Spinal cord (tissue), 10 donors: ENCODE results near the gene ATAD1. TPM values are rescaled to one million over a fixed set of nuclear protein-coding genes. Genes with fewer than 3 reads are reported as not detected.
"Not testable (repeated sequence)": the region's sequence is repeated elsewhere in the genome, so short reads cannot be mapped to it uniquely, and the experiment has no call there.

ENCODE experiments used
- DNase-seq, 6 donors: peaks; one replicate each; pipeline versions ENCODE4 v3.0.0 to v3.0.0-alpha.2; 2013 to 2015; ENCODE audit warnings: low spot score in 6 of 6, low read depth in 4 of 6
- H3K27ac ChIP-seq: one replicate; pipeline ENCODE4 v1.5.1; 2013; ENCODE audit warnings: low read depth, low read length, control low read depth
- H3K27me3 ChIP-seq: one replicate; pipeline ENCODE4 v1.6.1; 2013; ENCODE audit warnings: low read length; ENCODE audit not compliant: control insufficient read depth, insufficient read depth
- H3K36me3 ChIP-seq: one replicate; pipeline ENCODE4 v1.6.1; 2013; ENCODE audit warnings: low read length; ENCODE audit not compliant: control insufficient read depth, insufficient read depth
- H3K4me1 ChIP-seq: one replicate; pipeline ENCODE4 v1.6.1; 2013; ENCODE audit warnings: low read length; ENCODE audit not compliant: control insufficient read depth, insufficient read depth
- H3K4me3 ChIP-seq: one replicate; pipeline ENCODE4 v1.5.1; 2013; ENCODE audit warnings: low read depth, low read length, control low read depth
- H3K9me3 ChIP-seq: one replicate; pipeline ENCODE4 v1.6.1; 2013; ENCODE audit warnings: low read length; ENCODE audit not compliant: control insufficient read depth, insufficient read depth
- WGBS: methylation state at CpG from one replicate; pipeline ENCODE4 v1.1.5; 2013; ENCODE audit warnings: missing lambda C conversion rate; ENCODE audit not compliant: insufficient coverage; 5-methylcytosine and 5-hydroxymethylcytosine counted together
- polyA plus RNA-seq, 2 donors: library from polyadenylated mRNA; unstranded; fragments of 120-200 nt; gene quantifications; one replicate each; pipeline ENCODE4 v1.2.1, GENCODE V29; 2013; ENCODE audit not compliant: insufficient read length in 2 of 2
- total RNA-seq, 2 donors: library from RNA; depleted of rRNA in 1 of 2; stranded (reverse); fragments of 120-200 nt in 1 of 2; fragments of >200 nt in 1 of 2; gene quantifications; one replicate each; pipeline versions ENCODE4 v1.2.3 to v1.2.4, GENCODE V29; 2013 to 2014
- donor health status: healthy.

ATAD1 gene
- total and polyA plus RNA-seq, 4 donors, result 52.7 to 91.5 (median 60.7) TPM

GRCh38 chr10:87861953-87862678 lies 44.1 kb upstream of the ATAD1 start:
- Histone ChIP-seq H3K4me1 (peaks cover 11% of the 10 kb centered on the region), H3K4me3 (peak overlapping the region; percentile 99), H3K36me3 (no peaks in the 10 kb centered on the region), H3K9me3 (no peaks in the 10 kb centered on the region), H3K27ac (peak overlapping the region; percentile 99), H3K27me3 (no peaks in the 10 kb centered on the region)
- DNase-seq, result peak; percentile 93 to 99 (median 96)
- WGBS, result 0% methylated on average over 57 of the region's 57 CpGs

- peak overlapping the region; percentile 99 for H3K27ac ChIP-seq
- DNase-seq, result peak in 1 of 6 donors; percentile 61
- H3K27me3 ChIP-seq, result no peaks in the 10 kb centered on the region
- peak overlapping the region; percentile 99 for H3K4me3 ChIP-seq
- no peaks in the 10 kb centered on the region for H3K36me3 ChIP-seq
- 6% methylated on average over 16 of the region's 16 CpGs for WGBS
- no peaks in the 10 kb centered on the region for H3K9me3 ChIP-seq
- H3K4me1 ChIP-seq, result peaks cover 11% of the 10 kb centered on the region
Observed at GRCh38 chr10:87861566-87861952, 43.5 kb upstream of the ATAD1 start.

- H3K27me3 ChIP-seq, result no peaks in the 10 kb centered on the region
- 85% methylated on average over 3 of the region's 4 CpGs for WGBS
- H3K9me3 ChIP-seq, result no peaks in the 10 kb centered on the region
- DNase-seq, result no peak
- peaks cover 11% of the 10 kb centered on the region for H3K4me1 ChIP-seq
- H3K27ac ChIP-seq, result peak overlapping the region; percentile 99
- H3K4me3 ChIP-seq, result no peak overlapping the region
- no peaks in the 10 kb centered on the region for H3K36me3 ChIP-seq
Observed at GRCh38 chr10:87860816-87861403, 42.9 kb upstream of the ATAD1 start.

GRCh38 chr10:87860156-87860795 lies 42.2 kb upstream of the ATAD1 start:
- peaks cover 11% of the 10 kb centered on the region for H3K4me1 ChIP-seq
- H3K9me3 ChIP-seq, result no peaks in the 10 kb centered on the region
- no peaks in the 10 kb centered on the region for H3K27me3 ChIP-seq
- no peak overlapping the region for H3K27ac ChIP-seq
- H3K36me3 ChIP-seq, result no peaks in the 10 kb centered on the region
- WGBS, result 64% methylated on average over 1 of the region's 3 CpGs
- DNase-seq, result peak in 3 of 6 donors; percentile 31 to 86 (median 65)
- no peak overlapping the region for H3K4me3 ChIP-seq

- H3K4me3 ChIP-seq, H3K9me3 ChIP-seq, DNase-seq, H3K36me3 ChIP-seq, H3K4me1 ChIP-seq, H3K27me3 ChIP-seq, H3K27ac ChIP-seq: not testable (repeated sequence)
- WGBS, result no CpG with 5 or more reads among the region's 4 CpGs
Observed at GRCh38 chr10:87855665-87856064, 37.6 kb upstream of the ATAD1 start.

GRCh38 chr10:87855247-87855646 lies 37.2 kb upstream of the ATAD1 start:
- not testable (repeated sequence) for DNase-seq, H3K27me3 ChIP-seq, H3K9me3 ChIP-seq, H3K27ac ChIP-seq, H3K4me1 ChIP-seq, H3K36me3 ChIP-seq, H3K4me3 ChIP-seq
- no CpG with 5 or more reads among the region's 5 CpGs for WGBS

- no CpG with 5 or more reads among the region's 1 CpG for WGBS
- H3K9me3 ChIP-seq, result no peaks in the 10 kb centered on the region
- H3K4me1 ChIP-seq, result no peaks in the 10 kb centered on the region
- H3K27ac ChIP-seq, result no peak overlapping the region
- H3K27me3 ChIP-seq, result no peaks in the 10 kb centered on the region
- no peak overlapping the region for H3K4me3 ChIP-seq
- no peaks in the 10 kb centered on the region for H3K36me3 ChIP-seq
- DNase-seq, result no peak
Observed at GRCh38 chr10:87852089-87852488, 34.1 kb upstream of the ATAD1 start.

- Histone ChIP-seq H3K4me1 (no peaks in the 10 kb centered on the region), H3K9me3 (no peaks in the 10 kb centered on the region), H3K27me3 (no peaks in the 10 kb centered on the region), H3K36me3 (no peaks in the 10 kb centered on the region), H3K4me3 (no peak overlapping the region), H3K27ac (no peak overlapping the region)
- peak in 3 of 6 donors; percentile 32 to 89 (median 79) for DNase-seq
- WGBS, result 14% methylated on average over 1 of the region's 5 CpGs
Observed at GRCh38 chr10:87850742-87851205, 32.7 kb upstream of the ATAD1 start.

- Histone ChIP-seq H3K36me3 (no peaks in the 10 kb centered on the region), H3K27ac (no peak overlapping the region), H3K4me1 (no peaks in the 10 kb centered on the region), H3K9me3 (no peaks in the 10 kb centered on the region), H3K27me3 (no peaks in the 10 kb centered on the region), H3K4me3 (no peak overlapping the region)
- DNase-seq, result no peak
Observed at GRCh38 chr10:87849001-87849400, 31.0 kb upstream of the ATAD1 start.

GRCh38 chr10:87847550-87847949 lies 29.5 kb upstream of the ATAD1 start:
- no peak for DNase-seq
- Histone ChIP-seq H3K4me3 (no peak overlapping the region), H3K4me1 (no peaks in the 10 kb centered on the region), H3K36me3 (no peaks in the 10 kb centered on the region), H3K27me3 (no peaks in the 10 kb centered on the region), H3K27ac (no peak overlapping the region), H3K9me3 (no peaks in the 10 kb centered on the region)
